Erythroblast (primary cell): ENCODE results near the gene KCNMA1.

Experiments used
- GATA1 ChIP-seq: IDR thresholded peaks from 2 replicates; pipeline ENCODE4 v1.6.1; 2011; ENCODE audit warnings: low read depth, mild to moderate bottlenecking, control low read depth, low read length, moderate library complexity
- POLR2A ChIP-seq: IDR thresholded peaks from 2 replicates; pipeline ENCODE4 v1.6.1; 2011; ENCODE audit warnings: mild to moderate bottlenecking, low read length

DNA sequence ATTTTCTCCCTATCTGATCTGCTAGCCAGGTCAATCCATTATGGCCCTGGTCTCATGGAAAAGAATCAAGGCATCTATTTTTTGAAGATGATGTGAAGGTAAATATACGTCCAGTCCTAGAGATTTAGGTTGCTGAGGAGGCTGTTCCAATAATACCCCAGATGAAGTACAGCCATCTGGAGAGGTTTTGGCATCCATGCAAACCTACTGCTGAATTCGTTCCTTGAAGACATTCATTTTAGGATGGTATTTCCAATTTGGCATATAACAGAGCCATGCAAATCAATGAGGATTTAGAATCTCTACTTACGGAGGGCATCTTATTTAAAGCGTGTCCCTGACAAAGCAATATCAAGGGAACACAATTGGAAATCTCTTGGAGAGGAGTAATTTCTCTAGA lies 465.5 kb downstream of the KCNMA1 start:
- TF ChIP-seq POLR2A (no peak), GATA1 (no peak)
